GM12878 (cell line): ENCODE measurements around the gene KLF7.

ENCODE experiments used
- CREB1 ChIP-seq: IDR thresholded peaks from 2 replicates; pipeline ENCODE4 v1.6.1; 2012; ENCODE audit warnings: low read depth, mild to moderate bottlenecking, inconsistent platforms
- EP300 ChIP-seq, 2 experiments: fragments of 150-350 bp in 1 of 2; IDR thresholded peaks; 2 replicates each; pipeline ENCODE4 v1.6.1; 2011 to 2012; ENCODE audit warnings: low read depth in 2 of 2, low read length in 2 of 2, borderline replicate concordance in 1 of 2, improper control_type of control experiment in 1 of 2, inconsistent platforms in 1 of 2; ENCODE audit not compliant: control insufficient read depth in 1 of 2
- EZH2 ChIP-seq: IDR thresholded peaks from 2 replicates; pipeline ENCODE4 v1.6.1; 2012; ENCODE audit warnings: low read depth, mild to moderate bottlenecking, control low read depth, inconsistent platforms, low read length, borderline replicate concordance; ENCODE audit not compliant: control insufficient read depth
- GABPA ChIP-seq: IDR thresholded peaks from 2 replicates; pipeline ENCODE4 v1.6.1; 2014; ENCODE audit warnings: antibody characterized with exemption, low read depth, mild to moderate bottlenecking, inconsistent platforms
- NFYB ChIP-seq: IDR thresholded peaks from 2 replicates; pipeline ENCODE4 v1.6.1; 2011; ENCODE audit warnings: low read depth, mild to moderate bottlenecking, low read length, improper control_type of control experiment, moderate library complexity; ENCODE audit not compliant: insufficient read depth
- POLR2A ChIP-seq: IDR thresholded peaks from 2 replicates; pipeline ENCODE4 v1.6.1; 2011; ENCODE audit warnings: low read depth, mild to moderate bottlenecking, low read length
- SREBF1 ChIP-seq: IDR thresholded peaks from 2 replicates; pipeline ENCODE4 v1.6.1; 2012; ENCODE audit warnings: mild to moderate bottlenecking, low read length
- STAT3 ChIP-seq: IDR thresholded peaks from 2 replicates; pipeline ENCODE4 v1.6.1; 2011; ENCODE audit warnings: low read depth, low read length, improper control_type of control experiment
- ZBED1 ChIP-seq: IDR thresholded peaks from 2 replicates; pipeline ENCODE4 v1.6.1; 2016; ENCODE audit warnings: borderline replicate concordance
- ZBTB40 ChIP-seq: fragments of 450-650 bp; IDR thresholded peaks from 2 replicates; pipeline ENCODE4 v1.6.1; 2016; ENCODE audit warnings: mild to moderate bottlenecking, moderate library complexity, borderline replicate concordance
- TF ChIP-seq, protein P1 (sequence below), 3 experiments: IDR thresholded peaks in 2 of 3; conservative IDR thresholded peaks in 1 of 3; 2 replicates each; pipeline ENCODE4 v1.5.1; 2011; ENCODE audit warnings: low read depth in 3 of 3, low read length in 3 of 3, mild to moderate bottlenecking in 3 of 3, control low read depth in 2 of 3, moderate library complexity in 2 of 3, inconsistent platforms in 1 of 3, mixed read lengths in 1 of 3; ENCODE audit not compliant: control insufficient read depth in 2 of 3, insufficient read depth in 1 of 3; ENCODE audit errors: extremely low read depth in 1 of 3

DNA sequence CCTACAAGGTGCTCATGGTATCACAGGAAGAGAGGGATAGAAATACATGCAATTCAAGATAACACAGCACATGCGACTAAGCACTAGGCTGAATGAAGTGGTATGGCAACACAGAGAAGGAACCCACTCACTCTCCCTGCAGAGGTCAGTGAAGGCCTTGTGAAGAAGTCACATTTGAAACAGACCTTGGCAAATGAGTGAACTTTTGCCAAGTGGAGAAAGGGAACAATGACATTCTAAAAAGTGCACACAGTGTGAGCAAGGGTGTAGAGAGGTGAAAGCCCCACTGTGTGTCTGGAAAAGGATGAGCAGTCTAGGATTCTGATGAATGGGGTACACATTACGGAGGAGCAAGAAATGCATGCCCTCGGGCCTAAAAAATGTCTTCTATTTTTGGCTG lies 23.3 kb downstream of the KLF7 start:
- TF ChIP-seq, protein P1, sequence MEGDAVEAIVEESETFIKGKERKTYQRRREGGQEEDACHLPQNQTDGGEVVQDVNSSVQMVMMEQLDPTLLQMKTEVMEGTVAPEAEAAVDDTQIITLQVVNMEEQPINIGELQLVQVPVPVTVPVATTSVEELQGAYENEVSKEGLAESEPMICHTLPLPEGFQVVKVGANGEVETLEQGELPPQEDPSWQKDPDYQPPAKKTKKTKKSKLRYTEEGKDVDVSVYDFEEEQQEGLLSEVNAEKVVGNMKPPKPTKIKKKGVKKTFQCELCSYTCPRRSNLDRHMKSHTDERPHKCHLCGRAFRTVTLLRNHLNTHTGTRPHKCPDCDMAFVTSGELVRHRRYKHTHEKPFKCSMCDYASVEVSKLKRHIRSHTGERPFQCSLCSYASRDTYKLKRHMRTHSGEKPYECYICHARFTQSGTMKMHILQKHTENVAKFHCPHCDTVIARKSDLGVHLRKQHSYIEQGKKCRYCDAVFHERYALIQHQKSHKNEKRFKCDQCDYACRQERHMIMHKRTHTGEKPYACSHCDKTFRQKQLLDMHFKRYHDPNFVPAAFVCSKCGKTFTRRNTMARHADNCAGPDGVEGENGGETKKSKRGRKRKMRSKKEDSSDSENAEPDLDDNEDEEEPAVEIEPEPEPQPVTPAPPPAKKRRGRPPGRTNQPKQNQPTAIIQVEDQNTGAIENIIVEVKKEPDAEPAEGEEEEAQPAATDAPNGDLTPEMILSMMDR (IDR thresholded peaks at IDR 0.05 in 2 of 3, conservative IDR thresholded peaks at IDR 0.05 in 1 of 3; ENCODE audit: control insufficient read depth in 2 of 3, extremely low read depth in 1 of 3, insufficient read depth in 1 of 3, low read depth in 3 of 3, low read length in 3 of 3): peak; percentile 20 to 29 (median 28); a peak in 4 of 6 replicates
- no peak for TF ChIP-seq EZH2
- TF ChIP-seq ZBED1: no peak
- no peak for TF ChIP-seq NFYB
- no peak for TF ChIP-seq EP300 (IDR thresholded peaks at IDR 0.05; ENCODE audit: borderline replicate concordance in 1 of 2, control insufficient read depth in 1 of 2, low read depth in 2 of 2, low read length in 2 of 2)
- no peak for TF ChIP-seq GABPA
- TF ChIP-seq ZBTB40: no peak
- TF ChIP-seq STAT3: no peak
- no peak for TF ChIP-seq SREBF1
- no peak for TF ChIP-seq POLR2A
- TF ChIP-seq CREB1: no peak
